ENCODE results near the gene GABRD.

DNA sequence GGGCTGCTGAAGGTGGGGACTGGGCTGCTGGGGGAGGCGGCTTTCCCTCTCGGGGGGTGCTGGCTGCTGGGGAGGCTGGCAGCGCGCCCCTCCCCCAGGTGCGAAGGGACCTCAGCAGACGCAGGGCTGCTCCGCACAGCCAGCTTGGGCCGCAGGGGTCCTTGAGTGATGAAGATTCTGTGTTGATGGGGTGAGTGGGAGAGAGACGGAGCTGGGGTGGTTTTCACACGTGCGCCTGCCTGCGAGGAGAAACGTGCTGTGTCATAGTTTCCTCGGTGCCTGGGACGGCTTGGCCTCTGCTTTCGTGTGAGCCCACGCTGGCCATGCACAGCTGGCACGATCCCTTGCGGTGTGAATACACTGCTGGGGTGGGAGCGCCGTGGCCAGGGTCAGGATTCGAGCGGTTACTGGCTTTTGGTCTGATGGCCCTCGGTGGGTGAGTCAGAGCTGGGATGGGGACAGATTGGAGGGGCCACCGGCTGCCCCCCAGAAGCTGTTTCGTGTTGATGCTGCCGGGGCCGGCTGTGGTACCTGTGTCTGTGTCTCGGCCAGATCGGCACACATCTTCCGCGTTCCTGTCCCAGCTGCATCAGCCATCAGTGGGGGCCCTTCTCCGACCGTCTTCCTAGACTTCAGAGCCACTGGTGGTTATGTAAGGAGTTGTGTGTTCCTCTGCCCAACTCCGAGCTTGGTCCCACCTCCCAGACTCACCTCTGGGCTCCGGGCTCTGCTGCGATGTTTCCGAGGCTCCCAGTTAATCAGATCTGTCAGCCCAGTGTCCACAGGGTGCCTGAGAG lies 56.0 kb downstream of the GABRD start:
- TF ChIP-seq CTCF (conservative IDR thresholded peaks at IDR 0.05; ENCODE audit: low read length) (no peak), EZH2phosphoT487 (IDR thresholded peaks at IDR 0.05; ENCODE audit: borderline replicate concordance) (no peak)
